ENCODE data around the gene PIK3C2G.

Gene PIK3C2G

DNA sequence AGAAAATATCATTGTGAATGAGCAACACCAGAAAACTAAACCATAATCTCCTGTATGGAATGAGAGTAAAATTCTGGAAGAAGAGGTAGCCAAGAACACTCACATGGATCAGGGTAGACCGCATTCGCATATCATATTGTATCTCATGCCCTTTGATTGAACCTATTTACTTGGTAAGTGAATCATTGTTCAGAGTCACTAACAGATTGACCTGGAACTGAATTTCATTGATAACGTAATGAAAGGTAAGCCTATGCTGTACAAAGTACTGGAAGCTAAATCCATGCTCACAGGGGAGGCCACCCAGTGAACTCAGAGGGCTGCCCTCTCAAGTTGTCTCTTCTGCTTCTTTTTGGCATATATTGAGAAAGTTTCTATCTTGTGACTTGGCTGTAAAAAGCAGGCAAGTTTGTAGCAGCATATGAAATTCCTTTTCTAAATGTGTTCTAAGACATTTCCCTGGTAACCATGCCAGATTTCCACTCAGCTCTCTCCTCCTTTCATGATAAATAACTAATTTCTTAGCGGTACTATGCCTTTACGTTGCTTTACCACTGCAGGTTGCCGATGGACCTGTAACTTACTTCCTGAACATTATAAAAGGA is 385.1 kb downstream of the PIK3C2G start:
- no peaks in the 10 kb centered on the region for H3K9me3 ChIP-seq (ENCODE audit: insufficient read depth, low read length, severe bottlenecking)
- H3K27ac ChIP-seq (ENCODE audit: low read length) = no peak overlapping the region
- H4K20me1 ChIP-seq (ENCODE audit: insufficient read depth, low read length) = no peaks in the 10 kb centered on the region
- no peaks in the 10 kb centered on the region for H3K79me2 ChIP-seq (ENCODE audit: insufficient read depth, low read length)
- H3K9ac ChIP-seq (ENCODE audit: low read depth, low read length) = no peak overlapping the region
- H3K4me2 ChIP-seq (ENCODE audit: insufficient read depth, low read length) = no peak overlapping the region
- no peaks in the 10 kb centered on the region for H3K36me3 ChIP-seq (ENCODE audit: insufficient read depth, low read length)
- TF ChIP-seq, protein P1, sequence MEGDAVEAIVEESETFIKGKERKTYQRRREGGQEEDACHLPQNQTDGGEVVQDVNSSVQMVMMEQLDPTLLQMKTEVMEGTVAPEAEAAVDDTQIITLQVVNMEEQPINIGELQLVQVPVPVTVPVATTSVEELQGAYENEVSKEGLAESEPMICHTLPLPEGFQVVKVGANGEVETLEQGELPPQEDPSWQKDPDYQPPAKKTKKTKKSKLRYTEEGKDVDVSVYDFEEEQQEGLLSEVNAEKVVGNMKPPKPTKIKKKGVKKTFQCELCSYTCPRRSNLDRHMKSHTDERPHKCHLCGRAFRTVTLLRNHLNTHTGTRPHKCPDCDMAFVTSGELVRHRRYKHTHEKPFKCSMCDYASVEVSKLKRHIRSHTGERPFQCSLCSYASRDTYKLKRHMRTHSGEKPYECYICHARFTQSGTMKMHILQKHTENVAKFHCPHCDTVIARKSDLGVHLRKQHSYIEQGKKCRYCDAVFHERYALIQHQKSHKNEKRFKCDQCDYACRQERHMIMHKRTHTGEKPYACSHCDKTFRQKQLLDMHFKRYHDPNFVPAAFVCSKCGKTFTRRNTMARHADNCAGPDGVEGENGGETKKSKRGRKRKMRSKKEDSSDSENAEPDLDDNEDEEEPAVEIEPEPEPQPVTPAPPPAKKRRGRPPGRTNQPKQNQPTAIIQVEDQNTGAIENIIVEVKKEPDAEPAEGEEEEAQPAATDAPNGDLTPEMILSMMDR (IDR thresholded peaks at IDR 0.05; ENCODE audit: borderline replicate concordance, extremely low read depth, low read length, poor library complexity, severe bottlenecking) = no peak
- TF ChIP-seq EZH2 (IDR thresholded peaks at IDR 0.05; ENCODE audit: borderline replicate concordance, low read depth, low read length, severe bottlenecking) = no peak
- no peaks in the 10 kb centered on the region for H3K4me1 ChIP-seq (ENCODE audit: insufficient read depth, low read length)
- peaks cover 5% of the 10 kb centered on the region for H3K27me3 ChIP-seq (ENCODE audit: insufficient read depth, low read length, poor library complexity)
- DNase-seq (no peak), ATAC-seq (ENCODE audit: insufficient read depth, low read depth) (no peak)
- no peak overlapping the region for H2AFZ ChIP-seq (ENCODE audit: low read depth, low read length)
- H3K4me3 ChIP-seq (ENCODE audit: low read depth in 1 of 2, low read length in 2 of 2) = no peak overlapping the region

DNA sequence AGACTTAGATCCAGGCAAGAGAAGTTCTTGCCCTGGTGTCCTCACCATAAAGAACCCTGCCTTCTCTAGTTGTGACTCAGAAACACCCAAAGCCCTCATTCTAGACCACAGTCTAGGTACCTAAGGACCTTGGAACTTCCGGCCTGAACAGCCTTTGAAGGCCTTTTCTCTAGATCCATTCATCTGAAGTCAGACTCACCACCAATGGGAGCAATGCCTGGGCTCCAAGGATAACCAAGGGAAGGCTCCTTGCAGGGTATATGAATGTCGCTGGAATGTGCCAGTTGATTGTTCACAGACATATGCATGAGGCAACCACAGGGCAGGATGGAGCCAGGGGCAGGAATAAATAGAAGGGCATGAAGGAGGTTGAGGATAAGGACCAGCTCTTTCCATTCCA is 390.2 kb downstream of the PIK3C2G start:
- Histone ChIP-seq H3K36me3 (ENCODE audit: insufficient read depth, low read length) (no peaks in the 10 kb centered on the region), H3K4me1 (ENCODE audit: insufficient read depth, low read length) (no peaks in the 10 kb centered on the region), H3K9me3 (ENCODE audit: insufficient read depth, low read length, severe bottlenecking) (no peaks in the 10 kb centered on the region), H3K4me2 (ENCODE audit: insufficient read depth, low read length) (no peak overlapping the region), H3K27ac (ENCODE audit: low read length) (no peak overlapping the region), H3K27me3 (ENCODE audit: insufficient read depth, low read length, poor library complexity) (peaks cover 6% of the 10 kb centered on the region), H3K9ac (ENCODE audit: low read depth, low read length) (no peak overlapping the region), H3K4me3 (ENCODE audit: low read depth in 1 of 2, low read length in 2 of 2) (no peak overlapping the region), H3K79me2 (ENCODE audit: insufficient read depth, low read length) (no peaks in the 10 kb centered on the region), H2AFZ (ENCODE audit: low read depth, low read length) (no peak overlapping the region), H4K20me1 (ENCODE audit: insufficient read depth, low read length) (no peaks in the 10 kb centered on the region)
- DNase-seq (no peak), ATAC-seq (ENCODE audit: insufficient read depth, low read depth) (no peak)
- TF ChIP-seq, protein P1 (IDR thresholded peaks at IDR 0.05; ENCODE audit: borderline replicate concordance, extremely low read depth, low read length, poor library complexity, severe bottlenecking) = no peak
- no peak for TF ChIP-seq EZH2 (IDR thresholded peaks at IDR 0.05; ENCODE audit: borderline replicate concordance, low read depth, low read length, severe bottlenecking)

DNA sequence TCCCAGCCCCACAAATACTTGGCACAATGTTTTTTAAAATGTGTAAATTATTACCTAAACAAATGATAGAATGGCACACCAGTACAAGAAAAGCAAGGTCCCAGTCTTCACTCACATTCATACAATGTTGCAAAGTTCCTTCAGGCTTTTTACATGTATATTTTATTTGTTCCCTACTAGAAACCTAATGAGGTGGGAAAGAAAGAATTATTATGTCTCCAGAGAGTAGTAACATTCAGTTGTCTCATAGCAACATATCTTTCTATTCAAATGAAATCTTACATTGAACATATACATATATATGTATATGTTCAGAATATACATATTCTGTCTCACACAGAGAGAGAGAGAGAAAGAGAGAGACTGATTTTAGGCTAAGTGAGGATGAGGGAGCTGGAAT is 391.3 kb downstream of the PIK3C2G start:
- TF ChIP-seq, protein P1 (IDR thresholded peaks at IDR 0.05; ENCODE audit: borderline replicate concordance, extremely low read depth, low read length, poor library complexity, severe bottlenecking) = no peak
- no peak for TF ChIP-seq EZH2 (IDR thresholded peaks at IDR 0.05; ENCODE audit: borderline replicate concordance, low read depth, low read length, severe bottlenecking)
- Histone ChIP-seq H3K9me3 (ENCODE audit: insufficient read depth, low read length, severe bottlenecking) (no peaks in the 10 kb centered on the region), H4K20me1 (ENCODE audit: insufficient read depth, low read length) (no peaks in the 10 kb centered on the region), H3K4me2 (ENCODE audit: insufficient read depth, low read length) (no peak overlapping the region), H3K9ac (ENCODE audit: low read depth, low read length) (no peak overlapping the region), H3K4me1 (ENCODE audit: insufficient read depth, low read length) (no peaks in the 10 kb centered on the region), H2AFZ (ENCODE audit: low read depth, low read length) (no peak overlapping the region), H3K4me3 (ENCODE audit: low read depth in 1 of 2, low read length in 2 of 2) (no peak overlapping the region), H3K27me3 (ENCODE audit: insufficient read depth, low read length, poor library complexity) (peaks cover 2% of the 10 kb centered on the region), H3K27ac (ENCODE audit: low read length) (no peak overlapping the region), H3K36me3 (ENCODE audit: insufficient read depth, low read length) (no peaks in the 10 kb centered on the region), H3K79me2 (ENCODE audit: insufficient read depth, low read length) (no peaks in the 10 kb centered on the region)
- no peak for DNase-seq
- ATAC-seq (ENCODE audit: insufficient read depth, low read depth) = no peak

Data from DND-41 (cell line).